Thyroid gland (tissue), 4 donors: ENCODE measurements around the gene ATP6V0A1. TPM values are rescaled to one million over a fixed set of nuclear protein-coding genes. Genes with fewer than 3 reads are reported as not detected.
"Not testable (repeated sequence)": the region's sequence is repeated elsewhere in the genome, so short reads cannot be mapped to it uniquely, and the experiment has no call there.

Experiments
- DNase-seq, 2 donors: peaks; one replicate each; pipeline ENCODE4 v3.0.0-alpha.2; 2019
- H3K27ac ChIP-seq, 3 donors: fragments of 200-600 bp; sonication (generic); 1 replicate in 2 of 3; 2 replicates in 1 of 3; pipeline ENCODE4 v1.5.1; 2016 to 2019; ENCODE audit warnings: mild to moderate bottlenecking in 1 of 3, moderate library complexity in 1 of 3
- H3K27me3 ChIP-seq: fragments of 200-600 bp; sonication (generic); one replicate; pipeline ENCODE4 v1.5.1; 2019
- H3K36me3 ChIP-seq, 2 donors: fragments of 200-600 bp; sonication (generic); one replicate each; pipeline ENCODE4 v1.5.1; 2016 to 2019
- H3K4me1 ChIP-seq, 2 donors: fragments of 200-600 bp; sonication (generic); one replicate each; pipeline ENCODE4 v1.5.1; 2017 to 2019
- H3K4me3 ChIP-seq, 3 donors: fragments of 200-600 bp; sonication (generic); replicated peaks in 1 of 3; 1 replicate in 2 of 3; 2 replicates in 1 of 3; pipeline ENCODE4 v1.5.1; 2016; ENCODE audit warnings: mild to moderate bottlenecking in 1 of 3
- H3K9me3 ChIP-seq: fragments of 200-600 bp; sonication (generic); one replicate; pipeline ENCODE4 v1.5.1; 2017
- CTCF ChIP-seq, 6 experiments: fragments of 200-600 bp in 3 of 6; fragments of 450-650 bp in 3 of 6; sonication (generic) in 3 of 6; IDR thresholded peaks; one replicate each; pipeline ENCODE4 v1.5.1; 2016 to 2019; ENCODE audit warnings: antibody characterized with exemption in 6 of 6, mild to moderate bottlenecking in 2 of 6, inconsistent platforms in 1 of 6, moderate library complexity in 1 of 6
- POLR2A ChIP-seq, 2 donors: fragments of 450-650 bp; IDR thresholded peaks; one replicate each; pipeline ENCODE4 v1.6.1; 2017; ENCODE audit warnings: antibody characterized with exemption in 2 of 2, mild to moderate bottlenecking in 2 of 2, moderate library complexity in 1 of 2
- whole genome bisulfite sequencing, 2 donors: methylation state at CpG; one replicate each; pipeline ENCODE4 v1.1.5; 2017; 5-methylcytosine and 5-hydroxymethylcytosine counted together
- intact Hi-C: fragments of 100-400 bp; cut with DNase I; formaldehyde crosslinking; loops from one replicate; pipeline ENCODE4 v1.15.1; 2023
- total RNA-seq, 4 donors: library from RNA; depleted of rRNA; stranded (reverse); fragments of >200 nt; gene quantifications; one replicate each; pipeline ENCODE4 v1.2.3, GENCODE V29; 2016

The ATP6V0A1 gene
- total RNA-seq, 4 donors from 2014 or later = 75.5 to 195 (median 121) TPM

DNA sequence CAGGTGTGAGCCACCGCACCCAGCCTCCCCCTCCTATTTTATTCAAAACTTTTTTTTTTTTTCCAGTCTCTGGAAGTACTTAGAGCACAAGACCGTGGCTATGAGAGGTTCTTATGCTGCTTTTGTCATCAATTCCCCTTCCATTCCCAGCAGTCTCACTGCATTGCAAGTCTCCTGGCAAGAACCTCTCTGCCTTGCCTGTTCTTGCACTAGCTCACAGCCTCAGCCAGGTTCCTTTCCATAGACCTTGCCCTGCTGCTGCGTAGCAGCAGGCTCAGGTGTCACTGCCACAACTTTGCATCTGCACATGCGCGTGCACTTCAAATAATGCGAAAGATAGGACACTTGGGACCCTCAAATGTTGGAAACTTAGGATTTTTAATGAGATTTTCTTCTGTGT lies 15.6 kb downstream of the ATP6V0A1 start:
- Histone ChIP-seq H3K27ac (no peak overlapping the region), H3K27me3 (no peaks in the 10 kb centered on the region), H3K36me3 (peaks cover 40 to 55% of the 10 kb centered on the region in 2 donors), H3K4me3 (no peak overlapping the region), H3K9me3 (no peaks in the 10 kb centered on the region), H3K4me1 (no peaks in the 10 kb centered on the region)
- 90 to 93% methylated on average over 6 of the region's 6 CpGs for WGBS, 2 donors
- DNase-seq = no peak
- TF ChIP-seq CTCF (IDR thresholded peaks at IDR 0.05) = no peak
- no peak for TF ChIP-seq POLR2A (IDR thresholded peaks at IDR 0.05)
- intact Hi-C loops = no loop called here

GRCh38 chr17:42475121-42475520 lies 16.4 kb downstream of the ATP6V0A1 start:
- DNase-seq = no peak
- TF ChIP-seq CTCF (IDR thresholded peaks at IDR 0.05) (no peak), POLR2A (IDR thresholded peaks at IDR 0.05) (no peak)
- intact Hi-C loops = no loop called here
- H3K27ac ChIP-seq = no peak overlapping the region
- 83 to 85% methylated on average over 3 of the region's 3 CpGs for WGBS, 2 donors
- peaks cover 38 to 55% of the 10 kb centered on the region in 2 donors for H3K36me3 ChIP-seq
- H3K9me3 ChIP-seq = no peaks in the 10 kb centered on the region
- H3K4me3 ChIP-seq = no peak overlapping the region
- H3K27me3 ChIP-seq = no peaks in the 10 kb centered on the region
- H3K4me1 ChIP-seq = no peaks in the 10 kb centered on the region

GRCh38 chr17:42475835-42476234 lies 17.2 kb downstream of the ATP6V0A1 start:
- no peak for DNase-seq
- TF ChIP-seq CTCF (IDR thresholded peaks at IDR 0.05) (no peak), POLR2A (IDR thresholded peaks at IDR 0.05) (no peak)
- intact Hi-C loops = no loop called here
- WGBS, 2 donors = 80 to 87% methylated on average over 4 of the region's 4 CpGs
- Histone ChIP-seq H3K9me3 (no peaks in the 10 kb centered on the region), H3K36me3 (peaks cover 38 to 55% of the 10 kb centered on the region in 2 donors), H3K27ac (no peak overlapping the region), H3K27me3 (no peaks in the 10 kb centered on the region), H3K4me3 (no peak overlapping the region), H3K4me1 (no peaks in the 10 kb centered on the region)

DNA sequence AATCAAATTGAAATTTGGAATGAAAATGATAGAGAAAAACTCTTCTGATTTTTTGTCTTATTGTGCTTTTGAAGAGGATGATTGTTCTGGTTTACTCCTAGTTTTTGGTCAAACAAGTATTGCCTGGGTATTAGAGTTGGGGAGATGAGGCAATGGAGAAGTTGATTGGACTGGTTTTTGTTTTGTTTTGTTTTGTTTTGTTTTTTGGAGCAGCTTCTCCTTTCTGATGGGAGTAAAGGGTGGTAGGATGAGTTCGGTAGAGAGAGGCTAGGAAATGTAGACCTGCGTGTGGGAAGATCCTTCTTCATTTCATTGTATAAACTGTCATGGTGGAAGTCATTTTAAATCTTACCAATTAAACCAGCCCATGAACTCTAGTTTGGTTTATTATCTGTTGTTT lies 17.7 kb downstream of the ATP6V0A1 start:
- Histone ChIP-seq H3K27me3 (no peaks in the 10 kb centered on the region), H3K27ac (no peak overlapping the region), H3K9me3 (no peaks in the 10 kb centered on the region), H3K36me3 (peaks cover 40 to 59% of the 10 kb centered on the region in 2 donors), H3K4me3 (no peak overlapping the region), H3K4me1 (no peaks in the 10 kb centered on the region)
- intact Hi-C loops = no loop called here
- WGBS, 2 donors = 92 to 96% methylated on average over 2 of the region's 2 CpGs
- no peak for TF ChIP-seq POLR2A (IDR thresholded peaks at IDR 0.05)
- TF ChIP-seq CTCF (IDR thresholded peaks at IDR 0.05) = no peak
- no peak for DNase-seq

DNA sequence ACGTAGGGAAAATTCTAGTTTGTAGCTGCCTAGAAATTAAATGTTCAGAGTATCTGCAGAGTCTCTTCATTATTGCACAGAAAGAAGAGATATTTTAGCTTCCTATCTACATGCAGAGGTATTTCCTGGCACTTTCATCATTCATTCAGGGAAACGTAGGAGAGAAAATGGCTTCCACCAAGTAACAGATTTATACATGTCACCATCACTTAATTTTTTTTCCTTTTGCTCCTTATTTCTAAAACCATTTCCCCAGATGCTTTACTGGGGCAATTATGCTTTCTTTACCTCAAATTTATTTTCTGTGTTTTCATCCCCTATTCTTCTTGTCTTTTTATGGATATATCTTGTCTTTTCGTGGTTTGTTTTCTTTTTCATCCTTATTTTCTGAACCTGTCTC lies 18.5 kb downstream of the ATP6V0A1 start:
- WGBS, 2 donors = 93 to 94% methylated on average over 3 of the region's 3 CpGs
- Histone ChIP-seq H3K27me3 (no peaks in the 10 kb centered on the region), H3K4me3 (no peak overlapping the region), H3K4me1 (no peaks in the 10 kb centered on the region), H3K9me3 (no peaks in the 10 kb centered on the region), H3K36me3 (peaks cover 48 to 59% of the 10 kb centered on the region in 2 donors), H3K27ac (no peak overlapping the region)
- intact Hi-C loops = no loop called here
- DNase-seq = no peak
- no peak for TF ChIP-seq POLR2A (IDR thresholded peaks at IDR 0.05)
- TF ChIP-seq CTCF (IDR thresholded peaks at IDR 0.05) = no peak

DNA sequence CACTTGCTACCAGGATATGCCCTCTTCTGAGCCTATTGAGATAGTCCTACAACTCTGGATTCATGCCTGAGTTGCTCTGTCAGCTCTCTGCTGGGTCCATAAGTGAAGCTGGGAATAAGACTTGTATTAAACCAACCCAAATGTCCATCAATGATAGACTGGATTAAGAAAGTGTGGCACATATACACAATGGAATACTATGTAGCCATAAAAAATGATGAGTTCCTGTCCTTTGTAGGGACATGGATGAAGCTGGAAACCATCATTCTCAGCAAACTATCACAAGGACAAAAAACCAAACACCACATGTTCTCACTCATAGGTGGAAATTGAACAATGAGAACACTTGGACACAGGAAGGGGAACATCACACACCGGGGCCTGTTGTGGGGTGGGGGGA lies 19.1 kb downstream of the ATP6V0A1 start:
- H3K4me3 ChIP-seq, H3K27ac ChIP-seq, intact Hi-C loops, H3K4me1 ChIP-seq, H3K27me3 ChIP-seq, H3K9me3 ChIP-seq, DNase-seq: not testable (repeated sequence)
- 100% methylated on average over 1 of the region's 1 CpG for WGBS, 2 donors
- peaks cover 54 to 60% of the 10 kb centered on the region in 2 donors for H3K36me3 ChIP-seq
